ENCODE data around the gene AGPAT2.
A peak's percentile ranks its signal among the peaks of the same experiment; 100 is the strongest.
"Not testable (repeated sequence)": the region's sequence is repeated elsewhere in the genome, so short reads cannot be mapped to it uniquely, and the experiment has no call there.

The AGPAT2 gene

GRCh38 chr9:136717399-136717798, 30.1 kb upstream of the AGPAT2 start:
- no peak overlapping the region for H3K4me3 ChIP-seq (ENCODE audit: low read length)
- peaks cover 3% of the 10 kb centered on the region for H3K4me1 ChIP-seq (ENCODE audit: control insufficient read depth, insufficient read depth, low read length)
- H3K9ac ChIP-seq (ENCODE audit: low read length), result no peak overlapping the region
- peaks cover under 1% of the 10 kb centered on the region for H3K36me3 ChIP-seq (ENCODE audit: control insufficient read depth, insufficient read depth, low read length)
- H3K27ac ChIP-seq (ENCODE audit: low read depth, low read length), result no peak overlapping the region
- peaks cover 14% of the 10 kb centered on the region for H3K27me3 ChIP-seq (ENCODE audit: control insufficient read depth, insufficient read depth, low read length)

DNA sequence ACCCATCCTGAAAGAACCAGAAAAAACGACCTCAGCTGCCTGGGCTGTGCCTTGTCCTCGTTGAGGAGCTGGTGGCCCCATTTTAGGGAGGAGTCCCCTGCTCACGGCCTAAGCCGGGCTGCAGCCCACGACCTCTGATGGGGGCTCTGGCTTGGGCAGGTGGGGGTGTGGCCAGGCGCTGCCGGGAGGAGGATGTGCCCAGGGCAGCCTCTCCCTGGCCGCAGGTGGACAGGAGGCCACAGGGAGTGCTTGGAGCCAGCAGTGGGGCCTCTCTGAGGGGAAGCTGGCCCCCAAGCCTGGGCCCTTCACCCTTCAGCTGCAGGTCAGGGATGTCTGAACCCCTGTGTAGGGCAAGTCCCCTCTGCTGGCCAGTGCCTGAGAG, 27.6 kb upstream of the AGPAT2 start:
- Histone ChIP-seq H3K27me3 (ENCODE audit: control insufficient read depth, insufficient read depth, low read length) (peaks cover 14% of the 10 kb centered on the region), H3K4me1 (ENCODE audit: control insufficient read depth, insufficient read depth, low read length) (no peaks in the 10 kb centered on the region), H3K36me3 (ENCODE audit: control insufficient read depth, insufficient read depth, low read length) (no peaks in the 10 kb centered on the region), H3K9ac (ENCODE audit: low read length) (no peak overlapping the region), H3K4me3 (ENCODE audit: low read length) (no peak overlapping the region), H3K27ac (ENCODE audit: low read depth, low read length) (no peak overlapping the region)

DNA sequence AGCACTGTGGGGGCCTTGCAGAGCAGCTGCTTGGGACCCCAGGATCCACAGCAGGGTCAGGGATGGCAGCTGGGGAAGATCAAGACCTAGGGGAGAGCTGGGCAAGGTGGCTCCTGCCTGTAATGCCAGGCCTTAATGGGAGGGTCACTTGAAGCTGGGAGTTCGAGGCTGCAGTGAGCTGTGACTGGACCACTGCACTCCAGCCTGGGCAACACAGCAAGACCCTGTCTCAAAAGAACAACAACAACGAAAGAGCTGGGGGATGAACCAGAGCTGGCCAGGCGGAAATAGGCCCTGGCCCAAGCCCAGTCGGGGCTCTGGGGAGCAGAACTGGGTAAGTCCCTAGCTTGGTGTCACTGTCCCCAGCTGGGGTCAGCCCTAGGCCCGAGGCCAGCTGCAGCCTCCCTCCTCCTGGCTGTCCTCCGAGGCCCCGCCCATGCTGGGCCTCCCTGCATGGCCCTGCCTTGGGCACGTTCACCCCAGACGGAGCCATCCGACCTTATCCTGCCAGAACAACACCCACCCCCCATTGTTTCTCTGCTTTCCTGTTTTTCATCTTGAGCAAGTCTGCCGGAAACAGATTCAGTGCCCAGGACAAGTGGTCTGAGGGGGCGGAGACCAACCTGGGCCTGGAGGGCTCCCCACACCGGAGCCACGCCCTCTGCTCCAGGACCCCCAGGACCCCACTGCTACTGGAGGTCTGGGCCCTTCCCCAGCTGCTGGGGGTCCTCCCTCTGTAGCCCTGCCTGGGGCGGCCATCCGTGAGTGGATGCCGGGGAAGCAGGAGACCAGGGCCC, 27.0 kb upstream of the AGPAT2 start:
- Histone ChIP-seq H3K9ac (ENCODE audit: low read length) (no peak overlapping the region), H3K4me3 (ENCODE audit: low read length) (no peak overlapping the region), H3K4me1 (ENCODE audit: control insufficient read depth, insufficient read depth, low read length) (no peaks in the 10 kb centered on the region), H3K36me3 (ENCODE audit: control insufficient read depth, insufficient read depth, low read length) (no peaks in the 10 kb centered on the region), H3K27ac (ENCODE audit: low read depth, low read length) (no peak overlapping the region), H3K27me3 (ENCODE audit: control insufficient read depth, insufficient read depth, low read length) (peaks cover 14% of the 10 kb centered on the region)

- peak overlapping the region; percentile 56 for H3K27ac ChIP-seq (ENCODE audit: low read depth, low read length)
- no peak overlapping the region for H3K9ac ChIP-seq (ENCODE audit: low read length)
- peaks cover 14% of the 10 kb centered on the region for H3K27me3 ChIP-seq (ENCODE audit: control insufficient read depth, insufficient read depth, low read length)
- H3K36me3 ChIP-seq (ENCODE audit: control insufficient read depth, insufficient read depth, low read length), result no peaks in the 10 kb centered on the region
- H3K4me3 ChIP-seq (ENCODE audit: low read length), result peak overlapping the region; percentile 32
- H3K4me1 ChIP-seq (ENCODE audit: control insufficient read depth, insufficient read depth, low read length), result no peaks in the 10 kb centered on the region
These were observed 26.3 kb upstream of the AGPAT2 start for GRCh38 chr9:136713550-136713949.

DNA sequence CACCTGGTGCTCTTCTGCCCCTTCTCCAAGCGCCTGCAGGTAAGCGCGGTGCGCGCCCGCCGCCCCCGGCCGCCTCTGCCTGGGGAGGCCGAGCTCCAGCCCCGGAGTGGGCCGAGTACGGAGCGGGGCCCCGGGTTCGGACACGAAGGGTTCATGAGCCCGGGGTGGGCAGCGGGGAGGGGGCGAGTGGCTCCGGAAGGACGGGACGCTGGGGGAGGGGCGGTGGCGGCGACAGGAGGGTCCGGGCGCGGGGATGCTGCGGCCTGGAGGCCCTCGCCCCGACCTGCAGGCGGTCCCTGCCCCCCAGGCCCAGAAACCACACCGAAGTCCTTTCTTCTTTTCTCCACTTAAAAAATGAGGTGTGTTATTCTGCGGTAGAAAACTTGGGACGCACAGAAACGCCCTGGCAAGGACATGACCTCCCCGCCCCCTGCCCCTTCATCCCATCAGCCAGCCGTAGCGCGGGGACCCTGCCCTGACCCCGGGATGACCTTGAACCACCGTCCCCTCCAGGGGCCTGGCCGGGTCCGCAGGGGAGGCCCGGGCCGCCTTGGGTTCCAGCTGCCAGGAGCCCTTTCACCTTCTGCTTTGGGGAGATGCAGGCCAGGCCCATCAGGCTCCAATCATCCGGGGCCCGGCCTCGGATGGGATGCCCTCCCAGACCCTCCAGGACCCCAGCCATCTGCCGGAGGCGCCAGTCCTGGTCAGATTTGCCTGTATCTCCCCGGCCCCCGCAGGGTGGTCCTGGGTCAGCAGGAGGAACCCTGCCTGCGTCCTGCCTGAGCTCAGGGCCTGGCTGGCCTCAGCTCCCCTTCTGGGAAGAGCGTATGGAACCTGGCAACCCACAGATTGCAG, 25.7 kb upstream of the AGPAT2 start:
- Histone ChIP-seq H3K4me1 (ENCODE audit: control insufficient read depth, insufficient read depth, low read length) (no peaks in the 10 kb centered on the region), H3K36me3 (ENCODE audit: control insufficient read depth, insufficient read depth, low read length) (no peaks in the 10 kb centered on the region), H3K27me3 (ENCODE audit: control insufficient read depth, insufficient read depth, low read length) (peaks cover 14% of the 10 kb centered on the region), H3K4me3 (ENCODE audit: low read length) (peak overlapping the region; percentile 46), H3K9ac (ENCODE audit: low read length) (no peak overlapping the region), H3K27ac (ENCODE audit: low read depth, low read length) (peak overlapping the region; percentile 56)

- peak within 1 kb of the TSS; percentile 46 for H3K4me3 ChIP-seq (ENCODE audit: low read length)
- no peaks in the 10 kb centered on the region for H3K36me3 ChIP-seq (ENCODE audit: control insufficient read depth, insufficient read depth, low read length)
- peaks cover 14% of the 10 kb centered on the region for H3K27me3 ChIP-seq (ENCODE audit: control insufficient read depth, insufficient read depth, low read length)
- peak within 1 kb of the TSS; percentile 56 for H3K27ac ChIP-seq (ENCODE audit: low read depth, low read length)
- no peak within 1 kb of the TSS for H3K9ac ChIP-seq (ENCODE audit: low read length)
- no peaks in the 10 kb centered on the region for H3K4me1 ChIP-seq (ENCODE audit: control insufficient read depth, insufficient read depth, low read length)
These were observed 24.8 kb upstream of the AGPAT2 start, which contains the start of gene DIPK1B for GRCh38 chr9:136711751-136712689. Gene DIPK1B, plus strand, starts transcription at chr9:136712572. Its CDS starts 94 bp downstream, at chr9:136712666.

DNA sequence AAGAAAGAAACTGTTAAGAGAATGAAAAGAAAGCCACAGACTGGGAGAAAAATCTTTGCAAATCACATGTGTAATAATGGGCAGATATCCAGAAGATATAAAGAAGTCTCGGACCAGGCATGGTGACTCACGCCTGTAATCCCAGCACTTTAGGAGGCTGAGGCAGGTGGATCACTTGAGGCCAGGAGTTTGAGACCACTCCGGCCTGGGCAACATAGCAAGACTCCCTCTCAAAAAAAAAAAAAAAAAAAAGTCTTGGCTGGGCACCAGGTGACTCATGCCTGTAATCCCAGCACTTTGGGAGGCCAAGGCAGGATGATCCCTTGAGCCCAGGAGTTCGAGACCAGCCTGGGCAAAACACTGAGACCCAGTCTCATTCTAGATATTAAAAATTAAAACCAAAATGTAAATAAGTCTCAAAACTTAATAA, 24.0 kb upstream of the AGPAT2 start:
- not testable (repeated sequence) for H3K4me1 ChIP-seq (ENCODE audit: control insufficient read depth, insufficient read depth, low read length); H3K4me3 ChIP-seq (ENCODE audit: low read length); H3K27ac ChIP-seq (ENCODE audit: low read depth, low read length); H3K9ac ChIP-seq (ENCODE audit: low read length); H3K36me3 ChIP-seq (ENCODE audit: control insufficient read depth, insufficient read depth, low read length)
- peaks cover 14% of the 10 kb centered on the region for H3K27me3 ChIP-seq (ENCODE audit: control insufficient read depth, insufficient read depth, low read length)

DNA sequence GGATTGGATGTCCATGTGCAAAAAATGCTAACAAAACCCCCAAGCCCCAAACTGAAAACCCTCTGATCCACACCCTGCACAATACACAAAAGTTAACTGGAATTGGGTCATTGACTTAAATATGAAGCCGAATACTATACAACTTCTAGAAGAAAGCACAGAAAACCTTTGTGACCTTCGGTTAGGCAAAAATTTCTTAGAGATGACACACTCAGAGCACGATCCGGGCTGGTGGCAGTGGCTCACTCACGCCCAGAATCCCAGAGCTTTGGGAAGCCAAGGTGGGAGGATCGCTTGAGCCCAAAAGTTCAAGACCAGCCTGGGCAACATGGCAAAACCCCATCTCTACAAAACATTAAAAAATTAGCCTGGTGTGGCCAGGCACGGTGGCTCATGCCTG, 23.3 kb upstream of the AGPAT2 start:
- H3K4me3 ChIP-seq (ENCODE audit: low read length), result no peak overlapping the region
- peaks cover 14% of the 10 kb centered on the region for H3K27me3 ChIP-seq (ENCODE audit: control insufficient read depth, insufficient read depth, low read length)
- H3K27ac ChIP-seq (ENCODE audit: low read depth, low read length), result no peak overlapping the region
- no peak overlapping the region for H3K9ac ChIP-seq (ENCODE audit: low read length)
- no peaks in the 10 kb centered on the region for H3K36me3 ChIP-seq (ENCODE audit: control insufficient read depth, insufficient read depth, low read length)
- H3K4me1 ChIP-seq (ENCODE audit: control insufficient read depth, insufficient read depth, low read length), result no peaks in the 10 kb centered on the region

DNA sequence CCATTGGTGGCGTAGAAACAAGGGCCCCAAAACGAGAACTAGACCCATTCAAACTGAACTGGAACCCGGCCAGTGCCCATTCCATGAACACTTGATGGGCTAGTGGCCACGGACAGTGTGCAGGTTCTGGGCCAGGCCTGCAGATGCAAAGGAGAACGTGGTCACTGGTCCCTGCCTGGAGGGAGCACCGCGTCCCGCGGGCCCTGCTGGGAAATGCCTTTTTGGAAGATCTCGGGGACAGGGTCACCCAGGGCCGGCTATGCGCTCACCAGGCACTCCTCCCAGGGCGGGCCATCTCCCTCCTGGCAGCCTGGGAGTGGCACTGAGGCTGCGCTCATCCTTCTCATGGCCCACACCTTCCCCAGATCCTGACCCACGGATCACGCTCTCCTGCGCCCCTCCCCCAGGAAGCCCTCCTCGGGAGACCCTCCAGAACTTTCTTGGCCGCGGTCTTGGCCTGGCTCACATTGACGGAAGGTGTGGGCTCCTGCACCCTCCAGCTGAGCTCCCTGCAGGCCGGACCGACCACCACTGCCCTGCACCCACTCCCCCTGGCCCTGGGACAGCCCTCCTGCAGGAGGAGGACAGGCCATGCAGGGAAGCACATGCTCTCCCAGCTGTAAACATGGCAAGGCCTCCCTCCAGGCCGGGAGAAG, 22.3 kb upstream of the AGPAT2 start:
- H3K4me1 ChIP-seq (ENCODE audit: control insufficient read depth, insufficient read depth, low read length), result no peaks in the 10 kb centered on the region
- no peak overlapping the region for H3K4me3 ChIP-seq (ENCODE audit: low read length)
- no peaks in the 10 kb centered on the region for H3K36me3 ChIP-seq (ENCODE audit: control insufficient read depth, insufficient read depth, low read length)
- peaks cover 11% of the 10 kb centered on the region for H3K27me3 ChIP-seq (ENCODE audit: control insufficient read depth, insufficient read depth, low read length)
- H3K27ac ChIP-seq (ENCODE audit: low read depth, low read length), result no peak overlapping the region
- no peak overlapping the region for H3K9ac ChIP-seq (ENCODE audit: low read length)

DNA sequence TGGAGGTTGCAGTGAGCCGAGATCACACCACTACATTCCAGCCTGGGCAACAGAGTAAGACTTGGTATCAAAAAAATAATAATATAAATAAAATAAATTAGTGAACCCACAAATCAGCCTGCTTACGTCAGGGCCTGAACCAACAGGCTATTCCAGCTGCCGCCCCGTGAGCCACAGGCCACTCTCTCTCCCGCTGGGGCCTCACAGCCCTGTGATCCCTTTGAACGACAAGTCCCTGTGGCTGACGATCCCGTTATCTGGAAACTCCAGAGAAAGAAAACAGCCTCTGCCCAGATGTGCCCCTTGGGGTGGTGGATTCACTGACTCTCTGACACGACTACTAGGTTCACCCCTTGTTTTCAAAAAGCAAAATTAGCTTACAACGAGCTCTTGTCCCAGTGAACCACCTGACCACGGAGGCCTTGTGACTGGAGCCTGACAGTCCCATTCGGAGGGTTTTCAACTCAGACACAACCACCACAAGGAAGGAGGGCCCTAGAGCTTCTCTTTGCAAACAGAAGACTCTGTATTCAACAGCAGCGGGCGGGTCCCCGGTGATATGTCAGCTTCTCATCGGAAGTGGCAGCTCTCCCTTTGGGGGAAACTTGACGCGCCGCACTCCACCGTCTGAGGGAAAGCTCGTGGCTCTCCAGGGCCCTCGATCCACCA, 20.7 kb upstream of the AGPAT2 start:
- no peak overlapping the region for H3K4me3 ChIP-seq (ENCODE audit: low read length)
- H3K9ac ChIP-seq (ENCODE audit: low read length), result no peak overlapping the region
- H3K27ac ChIP-seq (ENCODE audit: low read depth, low read length), result no peak overlapping the region
- H3K36me3 ChIP-seq (ENCODE audit: control insufficient read depth, insufficient read depth, low read length), result no peaks in the 10 kb centered on the region
- H3K27me3 ChIP-seq (ENCODE audit: control insufficient read depth, insufficient read depth, low read length), result peaks cover under 1% of the 10 kb centered on the region
- H3K4me1 ChIP-seq (ENCODE audit: control insufficient read depth, insufficient read depth, low read length), result no peaks in the 10 kb centered on the region

GRCh38 chr9:136707011-136707410, 19.8 kb upstream of the AGPAT2 start:
- no peak overlapping the region for H3K9ac ChIP-seq (ENCODE audit: low read length)

More at GRCh38 chr9:136707011-136707410, 19.8 kb upstream of the AGPAT2 start:
- no peak overlapping the region for H3K27ac ChIP-seq (ENCODE audit: low read depth, low read length)
- H3K4me3 ChIP-seq (ENCODE audit: low read length), result no peak overlapping the region
- H3K27me3 ChIP-seq (ENCODE audit: control insufficient read depth, insufficient read depth, low read length), result no peaks in the 10 kb centered on the region
- H3K4me1 ChIP-seq (ENCODE audit: control insufficient read depth, insufficient read depth, low read length), result no peaks in the 10 kb centered on the region
- no peaks in the 10 kb centered on the region for H3K36me3 ChIP-seq (ENCODE audit: control insufficient read depth, insufficient read depth, low read length)
